GM10847 (cell line): ENCODE data around the gene CD82.

Experiments
- POLR2A ChIP-seq: IDR thresholded peaks from 2 replicates; pipeline ENCODE4 v1.6.1; 2011; ENCODE audit not compliant: insufficient read length; ENCODE audit errors: extremely low read depth

CD82 gene, protein sequence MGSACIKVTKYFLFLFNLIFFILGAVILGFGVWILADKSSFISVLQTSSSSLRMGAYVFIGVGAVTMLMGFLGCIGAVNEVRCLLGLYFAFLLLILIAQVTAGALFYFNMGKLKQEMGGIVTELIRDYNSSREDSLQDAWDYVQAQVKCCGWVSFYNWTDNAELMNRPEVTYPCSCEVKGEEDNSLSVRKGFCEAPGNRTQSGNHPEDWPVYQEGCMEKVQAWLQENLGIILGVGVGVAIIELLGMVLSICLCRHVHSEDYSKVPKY

DNA sequence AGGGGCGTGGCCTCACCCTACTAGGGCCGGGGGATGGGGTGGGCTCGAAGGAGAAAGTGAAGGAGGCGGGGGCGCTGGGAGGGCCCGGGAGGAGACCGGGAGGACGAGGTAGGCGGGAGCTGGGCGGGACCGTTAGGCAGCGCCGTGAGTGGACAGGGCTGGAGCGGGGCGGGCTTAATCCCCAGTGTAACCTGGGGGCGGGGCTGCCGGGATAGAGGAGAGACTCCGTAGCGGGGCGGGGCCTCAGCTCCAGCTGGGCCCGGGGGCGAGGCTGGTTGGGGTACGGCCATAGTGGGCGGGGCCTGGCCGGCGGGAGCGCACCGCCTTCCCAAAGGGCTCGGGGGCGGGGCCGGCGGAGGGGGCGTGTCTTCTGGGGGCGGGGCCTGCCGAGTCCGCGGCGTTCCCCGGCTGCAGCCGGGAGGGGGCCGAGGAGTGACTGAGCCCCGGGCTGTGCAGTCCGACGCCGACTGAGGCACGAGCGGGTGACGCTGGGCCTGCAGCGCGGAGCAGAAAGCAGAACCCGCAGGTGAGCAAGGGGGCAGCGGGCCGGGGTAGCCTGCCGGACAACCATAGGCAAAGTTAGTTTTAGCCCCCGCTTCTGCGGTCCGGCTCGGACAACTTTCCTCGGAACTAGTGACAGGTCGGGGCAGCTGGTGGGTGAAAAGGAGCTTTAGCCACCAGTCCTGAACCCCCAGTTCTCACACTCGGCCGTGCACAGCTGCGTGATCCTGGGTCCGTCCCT is at the start of gene CD82:
Gene CD82 (plus strand): TSS at position 453 of the 742 bp plus-strand sequence. CDS start 29,000 bp downstream, outside the sequence.
- peak; percentile 92 for TF ChIP-seq POLR2A

- no peak for TF ChIP-seq POLR2A
Observed at GRCh38 chr11:44516688-44517507, 48.6 kb upstream of the CD82 start.

GRCh38 chr11:44517541-44517940 is 47.9 kb upstream of the CD82 start:
- TF ChIP-seq POLR2A, result no peak

GRCh38 chr11:44518968-44519550 is 46.4 kb upstream of the CD82 start:
- no peak for TF ChIP-seq POLR2A

GRCh38 chr11:44519989-44520737 is 45.3 kb upstream of the CD82 start:
- TF ChIP-seq POLR2A, result no peak

GRCh38 chr11:44521148-44521547 is 44.3 kb upstream of the CD82 start:
- no peak for TF ChIP-seq POLR2A

- no peak for TF ChIP-seq POLR2A
Observed at GRCh38 chr11:44522294-44522693, 43.2 kb upstream of the CD82 start.

- no peak for TF ChIP-seq POLR2A
Observed at GRCh38 chr11:44524346-44524745, 41.1 kb upstream of the CD82 start.

DNA sequence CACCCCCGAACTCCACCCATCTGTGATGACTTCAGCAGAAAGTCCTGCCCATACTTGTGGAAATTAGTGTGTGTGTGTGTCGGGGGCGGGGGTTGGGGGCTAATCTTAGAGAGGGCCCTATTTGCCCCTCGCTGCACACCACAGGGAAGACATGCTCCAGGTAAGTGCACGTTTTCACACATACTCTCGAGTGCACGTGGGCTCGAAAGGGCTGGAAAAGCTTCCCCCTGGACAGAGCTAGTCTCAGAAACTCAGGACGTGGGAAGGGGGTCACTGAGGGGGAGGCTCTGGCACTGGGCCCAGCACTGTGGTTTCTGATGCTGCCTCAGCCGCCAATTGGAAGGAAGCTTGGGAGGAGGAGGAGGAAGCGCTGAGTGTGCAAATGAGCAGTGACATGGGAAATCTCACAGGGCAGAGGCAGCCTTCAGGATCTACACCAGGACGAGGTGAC is 40.7 kb upstream of the CD82 start:
- TF ChIP-seq POLR2A, result no peak

DNA sequence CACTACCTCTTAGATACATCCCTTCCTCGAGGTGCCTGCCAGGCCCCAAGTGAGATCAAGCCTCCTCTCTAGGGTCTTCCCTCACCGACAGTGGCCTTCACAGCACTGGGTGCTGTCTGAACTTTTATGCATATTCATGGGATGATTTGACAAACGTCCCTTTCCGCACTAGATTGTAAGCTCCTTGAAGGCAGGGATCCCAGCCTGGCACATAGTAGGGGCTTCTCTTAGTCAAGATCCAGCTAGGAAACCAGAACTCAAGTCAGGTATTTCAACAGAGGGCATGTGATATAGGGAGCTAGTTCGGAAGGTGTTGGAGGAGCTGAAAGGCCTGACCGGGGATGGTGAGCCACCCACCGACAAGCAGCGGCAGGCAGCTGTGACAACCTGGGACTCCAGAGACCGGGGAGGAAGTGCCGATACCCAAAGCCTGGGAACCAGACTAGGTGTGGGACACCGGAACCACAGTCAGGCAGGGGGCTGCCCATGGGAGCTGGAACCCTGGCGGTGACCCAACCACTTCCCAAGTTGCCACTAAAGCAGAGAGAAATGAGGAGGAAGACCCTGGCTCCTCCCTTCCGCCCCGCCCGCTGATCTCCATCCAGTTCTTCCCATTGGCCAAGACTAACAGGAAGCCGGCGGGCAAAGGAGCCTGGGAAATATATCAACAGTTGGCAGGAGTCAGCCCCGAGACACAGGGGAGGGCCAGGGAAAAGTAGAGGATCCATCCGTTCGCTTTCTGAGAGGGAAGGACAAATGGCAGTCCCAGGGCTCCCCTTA is 39.8 kb upstream of the CD82 start:
- TF ChIP-seq POLR2A, result no peak

- TF ChIP-seq POLR2A, result no peak
Observed at GRCh38 chr11:44526438-44526837, 39.0 kb upstream of the CD82 start.

GRCh38 chr11:44527476-44527875 is 38.0 kb upstream of the CD82 start:
- TF ChIP-seq POLR2A, result no peak

GRCh38 chr11:44528103-44528502 is 37.4 kb upstream of the CD82 start:
- TF ChIP-seq POLR2A, result no peak

- no peak for TF ChIP-seq POLR2A
Observed at GRCh38 chr11:44528581-44528980, 36.9 kb upstream of the CD82 start.

DNA sequence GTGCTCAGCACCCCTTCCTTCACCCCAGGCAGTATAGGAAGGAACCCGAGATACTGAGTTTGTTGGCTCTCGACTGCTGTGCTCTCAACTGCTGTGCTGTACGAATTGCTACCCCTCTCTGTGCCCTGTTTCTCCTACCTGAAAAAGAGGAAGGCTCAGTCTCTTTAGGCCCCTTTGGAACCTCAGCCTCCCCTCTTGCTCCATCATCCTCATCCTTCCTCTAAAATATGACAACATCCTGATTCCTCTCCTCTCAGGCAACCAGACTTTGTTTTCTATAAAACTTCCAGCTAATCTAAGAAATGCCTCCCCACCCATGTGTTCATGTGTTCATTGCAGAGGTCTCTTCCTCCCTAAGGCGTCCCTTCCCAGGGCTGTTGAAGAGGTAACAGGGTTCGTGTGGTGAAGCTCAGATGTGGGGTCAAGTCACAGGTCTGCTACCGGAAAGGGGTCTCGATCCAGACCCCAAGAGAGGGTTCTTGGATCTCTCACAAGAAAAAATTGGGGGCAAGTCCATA is 35.5 kb upstream of the CD82 start:
- TF ChIP-seq POLR2A, result no peak
